ENCODE results near the gene FANCD2. TPM values are rescaled to one million over a fixed set of nuclear protein-coding genes. Genes with fewer than 3 reads are reported as not detected.
"Not testable (repeated sequence)": the region's sequence is repeated elsewhere in the genome, so short reads cannot be mapped to it uniquely, and the experiment has no call there.

Gene FANCD2
- total and polyA plus RNA-seq, 5 donors from 2014 or later, result 4.5 to 62.8 (median 10.4) TPM

GRCh38 chr3:10090179-10090578 lies 63.9 kb downstream of the FANCD2 start:
- peaks cover 19% of the 10 kb centered on the region for H3K36me3 ChIP-seq (ENCODE audit: control insufficient read depth, insufficient read depth, low read length)
- DNase-seq (no peak), ATAC-seq (ENCODE audit: low read depth in 2 of 2) (no peak)
- H3K4me3 ChIP-seq (ENCODE audit: low read depth, low read length), result no peak overlapping the region
- Mint-ChIP-seq H3K9me3 (no peaks in the 10 kb centered on the region), H3K27ac (no peak overlapping the region), H3K36me3 (peaks cover 39% of the 10 kb centered on the region), H3K4me3 (no peak overlapping the region), H3K4me1 (no peaks in the 10 kb centered on the region), H3K27me3 (no peaks in the 10 kb centered on the region)
- H3K4me1 ChIP-seq (ENCODE audit: control insufficient read depth, insufficient read depth, low read length, poor library complexity, severe bottlenecking), result no peaks in the 10 kb centered on the region
- no peak overlapping the region for H3K27ac ChIP-seq (ENCODE audit: insufficient read depth, low read length, poor library complexity, severe bottlenecking)
- H3K27me3 ChIP-seq (ENCODE audit: control insufficient read depth, insufficient read depth, low read length), result no peaks in the 10 kb centered on the region
- no peaks in the 10 kb centered on the region for H3K9me3 ChIP-seq (ENCODE audit: control insufficient read depth in 2 of 2, low read length in 2 of 2)

GRCh38 chr3:10090774-10091173 lies 64.5 kb downstream of the FANCD2 start:
- ATAC-seq (ENCODE audit: low read depth in 2 of 2); H3K4me1 ChIP-seq (ENCODE audit: control insufficient read depth, insufficient read depth, low read length, poor library complexity, severe bottlenecking); H3K9me3 ChIP-seq (ENCODE audit: control insufficient read depth in 2 of 2, low read length in 2 of 2); H3K27me3 ChIP-seq (ENCODE audit: control insufficient read depth, insufficient read depth, low read length); H3K27me3 Mint-ChIP-seq; DNase-seq; H3K27ac ChIP-seq (ENCODE audit: insufficient read depth, low read length, poor library complexity, severe bottlenecking); H3K9me3 Mint-ChIP-seq; H3K4me3 Mint-ChIP-seq; H3K4me1 Mint-ChIP-seq; H3K4me3 ChIP-seq (ENCODE audit: low read depth, low read length); H3K27ac Mint-ChIP-seq: not testable (repeated sequence)
- peaks cover 19% of the 10 kb centered on the region for H3K36me3 ChIP-seq (ENCODE audit: control insufficient read depth, insufficient read depth, low read length)
- peaks cover 39% of the 10 kb centered on the region for H3K36me3 Mint-ChIP-seq

GRCh38 chr3:10091387-10091786 lies 65.2 kb downstream of the FANCD2 start:
- not testable (repeated sequence) for H3K4me1 ChIP-seq (ENCODE audit: control insufficient read depth, insufficient read depth, low read length, poor library complexity, severe bottlenecking); H3K27ac Mint-ChIP-seq; H3K27me3 Mint-ChIP-seq; H3K27ac ChIP-seq (ENCODE audit: insufficient read depth, low read length, poor library complexity, severe bottlenecking); H3K27me3 ChIP-seq (ENCODE audit: control insufficient read depth, insufficient read depth, low read length); DNase-seq; H3K4me3 Mint-ChIP-seq; H3K4me1 Mint-ChIP-seq; H3K4me3 ChIP-seq (ENCODE audit: low read depth, low read length); H3K9me3 Mint-ChIP-seq; H3K9me3 ChIP-seq (ENCODE audit: control insufficient read depth in 2 of 2, low read length in 2 of 2); ATAC-seq (ENCODE audit: low read depth in 2 of 2)
- peaks cover 22% of the 10 kb centered on the region for H3K36me3 ChIP-seq (ENCODE audit: control insufficient read depth, insufficient read depth, low read length)
- peaks cover 39% of the 10 kb centered on the region for H3K36me3 Mint-ChIP-seq

GRCh38 chr3:10093678-10094077 lies 67.4 kb downstream of the FANCD2 start:
- Mint-ChIP-seq H3K4me1 (no peaks in the 10 kb centered on the region), H3K9me3 (no peaks in the 10 kb centered on the region), H3K27me3 (no peaks in the 10 kb centered on the region), H3K4me3 (no peak overlapping the region), H3K27ac (no peak overlapping the region), H3K36me3 (peaks cover 30% of the 10 kb centered on the region)
- Histone ChIP-seq H3K36me3 (ENCODE audit: control insufficient read depth, insufficient read depth, low read length) (peaks cover 19% of the 10 kb centered on the region), H3K27me3 (ENCODE audit: control insufficient read depth, insufficient read depth, low read length) (no peaks in the 10 kb centered on the region), H3K4me3 (ENCODE audit: low read depth, low read length) (no peak overlapping the region), H3K4me1 (ENCODE audit: control insufficient read depth, insufficient read depth, low read length, poor library complexity, severe bottlenecking) (no peaks in the 10 kb centered on the region), H3K27ac (ENCODE audit: insufficient read depth, low read length, poor library complexity, severe bottlenecking) (no peak overlapping the region), H3K9me3 (ENCODE audit: control insufficient read depth in 2 of 2, low read length in 2 of 2) (no peaks in the 10 kb centered on the region)
- ATAC-seq (ENCODE audit: low read depth in 2 of 2) (no peak), DNase-seq (no peak)

GRCh38 chr3:10099041-10099440 lies 72.8 kb downstream of the FANCD2 start:
- H3K27ac ChIP-seq (ENCODE audit: insufficient read depth, low read length, poor library complexity, severe bottlenecking), result no peak overlapping the region
- H3K4me3 ChIP-seq (ENCODE audit: low read depth, low read length), result no peak overlapping the region
- H3K27me3 Mint-ChIP-seq, result no peaks in the 10 kb centered on the region
- peaks cover 13% of the 10 kb centered on the region for H3K36me3 Mint-ChIP-seq
- no peak for DNase-seq
- no peak overlapping the region for H3K27ac Mint-ChIP-seq
- H3K4me1 ChIP-seq (ENCODE audit: control insufficient read depth, insufficient read depth, low read length, poor library complexity, severe bottlenecking), result no peaks in the 10 kb centered on the region
- no peak for ATAC-seq (ENCODE audit: low read depth in 2 of 2)
- H3K4me3 Mint-ChIP-seq, result no peak overlapping the region
- no peaks in the 10 kb centered on the region for H3K9me3 Mint-ChIP-seq
- no peaks in the 10 kb centered on the region for H3K9me3 ChIP-seq (ENCODE audit: control insufficient read depth in 2 of 2, low read length in 2 of 2)
- H3K4me1 Mint-ChIP-seq, result no peaks in the 10 kb centered on the region
- peaks cover 3% of the 10 kb centered on the region for H3K36me3 ChIP-seq (ENCODE audit: control insufficient read depth, insufficient read depth, low read length)
- H3K27me3 ChIP-seq (ENCODE audit: control insufficient read depth, insufficient read depth, low read length), result no peaks in the 10 kb centered on the region

GRCh38 chr3:10106919-10107318 lies 80.7 kb downstream of the FANCD2 start:
- H3K27ac Mint-ChIP-seq, result no peak overlapping the region
- no peaks in the 10 kb centered on the region for H3K9me3 Mint-ChIP-seq
- no peaks in the 10 kb centered on the region for H3K4me1 Mint-ChIP-seq

GRCh38 chr3:10108091-10108490 lies 81.9 kb downstream of the FANCD2 start, which contains the start of gene FANCD2OS:
Gene FANCD2OS, minus strand, starts transcription at chr3:10108255. Its CDS starts 3,481 bp downstream, at chr3:10104774.
- Histone ChIP-seq H3K36me3 (ENCODE audit: control insufficient read depth, insufficient read depth, low read length) (no peaks in the 10 kb centered on the region), H3K4me1 (ENCODE audit: control insufficient read depth, insufficient read depth, low read length, poor library complexity, severe bottlenecking) (no peaks in the 10 kb centered on the region), H3K27me3 (ENCODE audit: control insufficient read depth, insufficient read depth, low read length) (no peaks in the 10 kb centered on the region), H3K9me3 (ENCODE audit: control insufficient read depth in 2 of 2, low read length in 2 of 2) (no peaks in the 10 kb centered on the region), H3K4me3 (ENCODE audit: low read depth, low read length) (no peak within 1 kb of the TSS), H3K27ac (ENCODE audit: insufficient read depth, low read length, poor library complexity, severe bottlenecking) (no peak within 1 kb of the TSS)
- H3K27me3 Mint-ChIP-seq, result no peaks in the 10 kb centered on the region
- H3K36me3 Mint-ChIP-seq, result no peaks in the 10 kb centered on the region
- H3K27ac Mint-ChIP-seq, result peak within 1 kb of the TSS in 1 of 3 donors; percentile 93
- peak within 1 kb of the TSS in 1 of 4 donors; percentile 58 for H3K4me3 Mint-ChIP-seq
- DNase-seq (no peak), ATAC-seq (ENCODE audit: low read depth in 2 of 2) (no peak)
- no peaks in the 10 kb centered on the region for H3K9me3 Mint-ChIP-seq
- H3K4me1 Mint-ChIP-seq, result no peaks in the 10 kb centered on the region

More at GRCh38 chr3:10106919-10107318, 80.7 kb downstream of the FANCD2 start:
- H3K27me3 Mint-ChIP-seq, result no peaks in the 10 kb centered on the region
- Histone ChIP-seq H3K9me3 (ENCODE audit: control insufficient read depth in 2 of 2, low read length in 2 of 2) (no peaks in the 10 kb centered on the region), H3K4me1 (ENCODE audit: control insufficient read depth, insufficient read depth, low read length, poor library complexity, severe bottlenecking) (no peaks in the 10 kb centered on the region), H3K27ac (ENCODE audit: insufficient read depth, low read length, poor library complexity, severe bottlenecking) (no peak overlapping the region), H3K27me3 (ENCODE audit: control insufficient read depth, insufficient read depth, low read length) (no peaks in the 10 kb centered on the region), H3K4me3 (ENCODE audit: low read depth, low read length) (no peak overlapping the region), H3K36me3 (ENCODE audit: control insufficient read depth, insufficient read depth, low read length) (no peaks in the 10 kb centered on the region)
- H3K36me3 Mint-ChIP-seq, result peaks cover under 1% of the 10 kb centered on the region
- ATAC-seq (ENCODE audit: low read depth in 2 of 2), result no peak
- no peak overlapping the region for H3K4me3 Mint-ChIP-seq
- DNase-seq, result no peak

- Histone ChIP-seq H3K27me3 (ENCODE audit: control insufficient read depth, insufficient read depth, low read length) (no peaks in the 10 kb centered on the region), H3K4me1 (ENCODE audit: control insufficient read depth, insufficient read depth, low read length, poor library complexity, severe bottlenecking) (peaks cover 38% of the 10 kb centered on the region), H3K36me3 (ENCODE audit: control insufficient read depth, insufficient read depth, low read length) (peaks cover 11% of the 10 kb centered on the region), H3K27ac (ENCODE audit: insufficient read depth, low read length, poor library complexity, severe bottlenecking) (peak within 1 kb of the TSS; percentile 85), H3K9me3 (ENCODE audit: control insufficient read depth in 2 of 2, low read length in 2 of 2) (no peaks in the 10 kb centered on the region), H3K4me3 (ENCODE audit: low read depth, low read length) (peak within 1 kb of the TSS; percentile 99)
- Mint-ChIP-seq H3K27me3 (peaks cover 7% of the 10 kb centered on the region), H3K4me1 (peaks cover 5 to 55% (median 22%) of the 10 kb centered on the region in 4 donors), H3K36me3 (peaks cover 4% of the 10 kb centered on the region), H3K27ac (peak within 1 kb of the TSS; percentile 99), H3K9me3 (peaks cover 0 to 1% (median 0%) of the 10 kb centered on the region in 7 donors), H3K4me3 (peak within 1 kb of the TSS; percentile 93 to 100 (median 98))
- ATAC-seq (ENCODE audit: low read depth in 2 of 2) (peak; percentile 98 to 99), DNase-seq (peak; percentile 92 to 97 (median 92))
Measured at GRCh38 chr3:10115326-10116137, 89.3 kb downstream of the FANCD2 start, which contains the start of gene BRK1. Gene BRK1, plus strand, starts transcription at chr3:10115675. Its CDS starts 27 bp downstream, at chr3:10115702.

All from CD4-positive, CD25-positive, alpha-beta regulatory T cell (primary cell).